Activated CD8-positive, alpha-beta memory T cell treated with anti-CD3 and anti-CD28 coated beads, Interleukin-2, amount 50 U/mL, for 1 hour (primary cell): ENCODE results near the gene ADCY3.
"Not testable (repeated sequence)": the region's sequence is repeated elsewhere in the genome, so short reads cannot be mapped to it uniquely, and the experiment has no call there.

ENCODE experiments used
- DNase-seq: peaks from one replicate; pipeline ENCODE4 v3.0.0-alpha.2; 2020; ENCODE audit errors: extremely low read depth

The ADCY3 gene

GRCh38 chr2:24809316-24810007 is 110.6 kb downstream of the ADCY3 start:
- no peak for DNase-seq

- no peak for DNase-seq
Observed at GRCh38 chr2:24806661-24807036, 113.4 kb downstream of the ADCY3 start.

GRCh38 chr2:24805811-24806660 is 114.0 kb downstream of the ADCY3 start:
- DNase-seq, result not testable (repeated sequence)

- DNase-seq, result not testable (repeated sequence)
Observed at GRCh38 chr2:24800487-24800886, 119.5 kb downstream of the ADCY3 start.

GRCh38 chr2:24797644-24798043 is 122.4 kb downstream of the ADCY3 start:
- no peak for DNase-seq

- DNase-seq, result no peak
Observed at GRCh38 chr2:24793761-24794435, 126.1 kb downstream of the ADCY3 start.

- peak; percentile 88 for DNase-seq
Observed at GRCh38 chr2:24792874-24793760, 126.9 kb downstream of the ADCY3 start, which contains the start of the genes CENPO and PTRHD1. CENPO (plus strand) TSS chr2:24793425; CDS start chr2:24793920, 495 bp downstream. PTRHD1 (minus strand) TSS chr2:24793391; CDS start chr2:24793377, 14 bp downstream.

GRCh38 chr2:24792542-24792873 is 127.5 kb downstream of the ADCY3 start:
- DNase-seq, result no peak

- no peak for DNase-seq
Observed at GRCh38 chr2:24791452-24791851, 128.6 kb downstream of the ADCY3 start.

GRCh38 chr2:24788816-24789215 is 131.2 kb downstream of the ADCY3 start:
- no peak for DNase-seq

GRCh38 chr2:24787532-24787931 is 132.5 kb downstream of the ADCY3 start:
- DNase-seq, result no peak

GRCh38 chr2:24785671-24786321 is 134.2 kb downstream of the ADCY3 start:
- no peak for DNase-seq

GRCh38 chr2:24783641-24784040 is 136.4 kb downstream of the ADCY3 start:
- DNase-seq, result no peak

GRCh38 chr2:24779116-24779515 is 140.9 kb downstream of the ADCY3 start:
- DNase-seq, result no peak

GRCh38 chr2:24774373-24774772 is 145.7 kb downstream of the ADCY3 start:
- no peak for DNase-seq

- no peak for DNase-seq
Observed at GRCh38 chr2:24771764-24772586, 148.1 kb downstream of the ADCY3 start.

GRCh38 chr2:24771061-24771460 is 149.0 kb downstream of the ADCY3 start:
- DNase-seq, result no peak
